GM12878 (cell line): Measurements from ENCODE around the gene ADD1. TPM values are rescaled to one million over a fixed set of nuclear protein-coding genes. Genes with fewer than 3 reads are reported as not detected.

Experiments used
- BACH1 ChIP-seq: fragments of 450-650 bp; IDR thresholded peaks from 2 replicates; pipeline ENCODE4 v1.6.1; 2017; ENCODE audit warnings: mild to moderate bottlenecking, borderline replicate concordance
- FOXK2 ChIP-seq: fragments of 450-650 bp; IDR thresholded peaks from 2 replicates; pipeline ENCODE4 v1.6.1; 2017; ENCODE audit warnings: mild to moderate bottlenecking, moderate library complexity
- FOXM1 ChIP-seq: IDR thresholded peaks from 2 replicates; pipeline ENCODE4 v1.6.1; 2012; ENCODE audit warnings: low read depth, mild to moderate bottlenecking, inconsistent platforms, low read length, moderate library complexity
- HDAC6 ChIP-seq: fragments of 200-600 bp; sonication (generic); IDR thresholded peaks from one replicate; pipeline ENCODE4 v1.8.0; 2017; ENCODE audit warnings: antibody characterized with exemption; ENCODE audit not compliant: unreplicated experiment
- LARP7 ChIP-seq: fragments of 450-650 bp; IDR thresholded peaks from 2 replicates; pipeline ENCODE4 v1.6.1; 2017; ENCODE audit warnings: mild to moderate bottlenecking
- STAT3 ChIP-seq: IDR thresholded peaks from 2 replicates; pipeline ENCODE4 v1.6.1; 2011; ENCODE audit warnings: low read depth, low read length, improper control_type of control experiment
- SUZ12 ChIP-seq: fragments of 200-600 bp; sonication (generic); IDR thresholded peaks from one replicate; pipeline ENCODE4 v1.6.1; 2018; ENCODE audit warnings: antibody characterized with exemption, mild to moderate bottlenecking; ENCODE audit not compliant: unreplicated experiment
- polyA plus RNA-seq, 11 experiments: library from polyadenylated mRNA; depleted of rRNA in 4 of 11; unstranded in 6 of 11; stranded (reverse) in 5 of 11; fragments of >200 nt; fragmentation: Nextera tagmentation in 4 of 11; fragmentation: Illumina TruSeq in 1 of 11; extraction: Ambion mirVana in 4 of 11; extraction: Trizol in 1 of 11; gene quantifications; 1 replicate in 1 of 11; 2 replicates in 10 of 11; pipeline versions ENCODE4 v1.2.1 to v1.2.3, GENCODE V29; 2011 to 2016; ENCODE audit warnings: inconsistent platforms in 2 of 11, missing spikeins in 2 of 11, low read depth in 1 of 11
- total RNA-seq, 4 experiments: library from RNA; depleted of rRNA in 3 of 4; stranded (reverse); fragments of >200 nt in 3 of 4; fragmentation: Illumina TruSeq in 1 of 4; extraction: Trizol in 1 of 4; gene quantifications; 2 replicates each; pipeline versions ENCODE4 v1.2.1 to v1.2.3, GENCODE V29; 2013 to 2021
- TF ChIP-seq, protein P1 (sequence below): fragments of 150-350 bp; IDR thresholded peaks from 2 replicates; pipeline ENCODE4 v1.6.1; 2014; ENCODE audit warnings: mild to moderate bottlenecking, low read depth, low read length
- TF ChIP-seq, protein P2 (sequence below): fragments of 450-650 bp; IDR thresholded peaks from 2 replicates; pipeline ENCODE4 v1.6.1; 2017; ENCODE audit warnings: antibody characterized with exemption, mild to moderate bottlenecking, moderate library complexity

Gene ADD1
- total and polyA plus RNA-seq, 10 of the 15 experiments (the other 5 are each of a cell fraction or from before 2014, with no cell fraction given) = 21.6 to 182 (median 105) TPM

DNA sequence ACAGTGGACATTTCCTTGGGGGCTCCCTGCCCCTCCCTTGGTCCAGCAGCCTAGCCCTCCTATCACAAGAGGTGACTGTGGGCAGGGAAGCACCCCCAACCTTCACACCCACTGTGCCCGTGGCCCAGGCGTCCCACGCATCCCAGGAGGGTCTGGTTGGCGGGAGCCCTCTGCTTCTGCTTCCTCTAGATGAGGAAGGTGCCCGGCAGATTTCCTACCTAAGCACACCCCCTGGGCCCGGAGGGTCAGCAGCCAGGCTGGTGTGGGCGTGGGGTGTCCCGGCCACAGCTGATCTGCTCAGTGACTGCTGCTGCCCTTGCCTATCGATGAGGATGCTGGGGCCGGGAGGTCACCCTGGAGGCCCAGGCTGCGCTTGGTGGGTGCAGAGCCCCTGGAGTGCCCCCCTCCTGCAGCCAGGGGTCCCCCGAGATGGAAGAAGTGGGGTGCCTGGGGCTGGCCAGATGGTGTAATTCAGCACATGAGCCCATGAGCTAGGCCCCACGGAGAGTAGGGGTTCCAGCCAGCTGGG, 38.6 kb upstream of the ADD1 start (continued):
- TF ChIP-seq, protein P1, sequence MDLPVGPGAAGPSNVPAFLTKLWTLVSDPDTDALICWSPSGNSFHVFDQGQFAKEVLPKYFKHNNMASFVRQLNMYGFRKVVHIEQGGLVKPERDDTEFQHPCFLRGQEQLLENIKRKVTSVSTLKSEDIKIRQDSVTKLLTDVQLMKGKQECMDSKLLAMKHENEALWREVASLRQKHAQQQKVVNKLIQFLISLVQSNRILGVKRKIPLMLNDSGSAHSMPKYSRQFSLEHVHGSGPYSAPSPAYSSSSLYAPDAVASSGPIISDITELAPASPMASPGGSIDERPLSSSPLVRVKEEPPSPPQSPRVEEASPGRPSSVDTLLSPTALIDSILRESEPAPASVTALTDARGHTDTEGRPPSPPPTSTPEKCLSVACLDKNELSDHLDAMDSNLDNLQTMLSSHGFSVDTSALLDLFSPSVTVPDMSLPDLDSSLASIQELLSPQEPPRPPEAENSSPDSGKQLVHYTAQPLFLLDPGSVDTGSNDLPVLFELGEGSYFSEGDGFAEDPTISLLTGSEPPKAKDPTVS = no peak
- TF ChIP-seq FOXK2 (no peak), BACH1 (no peak), STAT3 (no peak), LARP7 (no peak), HDAC6 (no peak), SUZ12 (no peak), FOXM1 (no peak)
- TF ChIP-seq, protein P2, sequence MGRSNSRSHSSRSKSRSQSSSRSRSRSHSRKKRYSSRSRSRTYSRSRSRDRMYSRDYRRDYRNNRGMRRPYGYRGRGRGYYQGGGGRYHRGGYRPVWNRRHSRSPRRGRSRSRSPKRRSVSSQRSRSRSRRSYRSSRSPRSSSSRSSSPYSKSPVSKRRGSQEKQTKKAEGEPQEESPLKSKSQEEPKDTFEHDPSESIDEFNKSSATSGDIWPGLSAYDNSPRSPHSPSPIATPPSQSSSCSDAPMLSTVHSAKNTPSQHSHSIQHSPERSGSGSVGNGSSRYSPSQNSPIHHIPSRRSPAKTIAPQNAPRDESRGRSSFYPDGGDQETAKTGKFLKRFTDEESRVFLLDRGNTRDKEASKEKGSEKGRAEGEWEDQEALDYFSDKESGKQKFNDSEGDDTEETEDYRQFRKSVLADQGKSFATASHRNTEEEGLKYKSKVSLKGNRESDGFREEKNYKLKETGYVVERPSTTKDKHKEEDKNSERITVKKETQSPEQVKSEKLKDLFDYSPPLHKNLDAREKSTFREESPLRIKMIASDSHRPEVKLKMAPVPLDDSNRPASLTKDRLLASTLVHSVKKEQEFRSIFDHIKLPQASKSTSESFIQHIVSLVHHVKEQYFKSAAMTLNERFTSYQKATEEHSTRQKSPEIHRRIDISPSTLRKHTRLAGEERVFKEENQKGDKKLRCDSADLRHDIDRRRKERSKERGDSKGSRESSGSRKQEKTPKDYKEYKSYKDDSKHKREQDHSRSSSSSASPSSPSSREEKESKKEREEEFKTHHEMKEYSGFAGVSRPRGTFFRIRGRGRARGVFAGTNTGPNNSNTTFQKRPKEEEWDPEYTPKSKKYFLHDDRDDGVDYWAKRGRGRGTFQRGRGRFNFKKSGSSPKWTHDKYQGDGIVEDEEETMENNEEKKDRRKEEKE = no peak
